ENCODE results near the gene TUBGCP4.

The TUBGCP4 gene

DNA sequence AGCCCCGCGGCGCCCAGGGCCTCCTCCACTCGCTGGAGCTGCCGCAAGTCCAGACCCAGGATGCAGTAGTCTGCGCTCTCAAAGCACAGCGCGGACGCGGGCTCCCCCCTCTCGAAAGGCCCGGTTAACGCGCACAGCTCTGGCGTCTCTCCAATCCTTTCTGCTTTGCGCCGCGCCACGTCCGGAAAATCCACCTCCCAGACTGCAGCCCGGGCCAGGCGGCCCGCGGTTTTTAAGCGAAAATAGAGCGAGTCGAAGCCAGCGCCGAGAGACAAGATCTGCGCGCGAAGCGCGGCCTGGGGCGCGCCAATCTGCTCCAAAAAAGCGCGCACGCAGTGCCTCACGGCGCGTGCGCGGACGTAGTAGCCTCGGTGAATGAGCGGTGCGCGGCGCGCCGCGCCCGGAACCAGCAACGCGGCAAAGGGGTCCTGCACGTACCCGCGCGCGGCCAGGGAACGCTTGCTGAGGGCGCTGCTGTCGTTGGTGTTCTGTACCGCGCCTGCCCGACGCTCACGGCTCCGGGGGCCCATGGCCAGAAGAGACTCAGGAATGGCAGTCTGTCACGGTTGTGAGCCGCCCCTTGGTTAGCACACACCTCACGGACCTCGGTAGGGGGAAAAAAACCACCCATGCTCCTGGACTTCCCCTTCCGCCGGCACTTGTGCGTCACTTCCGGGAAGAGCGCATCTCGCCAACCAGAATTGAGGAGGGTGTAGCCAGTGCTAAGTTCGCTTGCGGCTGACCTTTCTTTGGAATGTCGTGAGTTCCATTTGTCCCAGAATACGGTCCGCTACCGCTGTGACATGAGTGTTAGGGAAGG is 40.7 kb upstream of the TUBGCP4 start, which contains the start of gene LCMT2 (continued):
- TF ChIP-seq ZNF2 (tag by site-specific recombination; IDR thresholded peaks at IDR 0.05) (0 out of 2 replicates have a peak, but pooled peaks have one; percentile 70), ZNF510 (tag by site-specific recombination; IDR thresholded peaks at IDR 0.05; ENCODE audit: insufficient replicate concordance) (no peak), ZNF664 (tag by site-specific recombination; IDR thresholded peaks at IDR 0.05) (no peak), TRIM28 (IDR thresholded peaks at IDR 0.05; ENCODE audit: borderline replicate concordance, low read length) (peak; percentile 69; the same call in 1 of the 2 replicates), ZNF747 (tag by site-specific recombination; IDR thresholded peaks at IDR 0.05) (no peak), RBAK (tag by site-specific recombination; IDR thresholded peaks at IDR 0.05) (no peak), ZSCAN23 (tag by site-specific recombination; IDR thresholded peaks at IDR 0.05) (no peak), SP7 (tag by site-specific recombination; IDR thresholded peaks at IDR 0.05) (peak; percentile 71), ZFP69B (tag by site-specific recombination; IDR thresholded peaks at IDR 0.05) (no peak; the same call in 1 of the 2 replicates), ZNF433 (tag by site-specific recombination; IDR thresholded peaks at IDR 0.05; ENCODE audit: low read depth) (no peak), ZNF174 (tag by site-specific recombination; IDR thresholded peaks at IDR 0.05) (no peak), HOXA7 (CRISPR knock-in tag; IDR thresholded peaks at IDR 0.05; ENCODE audit: borderline replicate concordance) (no peak), ZNF791 (tag by site-specific recombination; IDR thresholded peaks at IDR 0.05) (no peak), ZNF621 (tag by site-specific recombination; IDR thresholded peaks at IDR 0.05) (no peak), ZNF670 (tag by site-specific recombination; IDR thresholded peaks at IDR 0.05; ENCODE audit: low read depth) (no peak), ZEB2 (tag by site-specific recombination; IDR thresholded peaks at IDR 0.05) (peak; percentile 65; the same call in 1 of the 2 replicates), ZNF521 (tag by site-specific recombination; IDR thresholded peaks at IDR 0.05) (no peak), ZNF416 (tag by site-specific recombination; IDR thresholded peaks at IDR 0.05) (no peak), ZNF629 (tag by site-specific recombination; IDR thresholded peaks at IDR 0.05) (peak; percentile 82), ZNF561 (tag by site-specific recombination; IDR thresholded peaks at IDR 0.05; ENCODE audit: borderline replicate concordance) (no peak; the same call in 1 of the 2 replicates), ZNF837 (tag by site-specific recombination; IDR thresholded peaks at IDR 0.05) (no peak), ZNF175 (tag by site-specific recombination; IDR thresholded peaks at IDR 0.05) (no peak), ZIC2 (tag by site-specific recombination; IDR thresholded peaks at IDR 0.05) (no peak), ZNF214 (tag by site-specific recombination; IDR thresholded peaks at IDR 0.05; ENCODE audit: borderline replicate concordance) (no peak)
- TF ChIP-seq, protein P1, sequence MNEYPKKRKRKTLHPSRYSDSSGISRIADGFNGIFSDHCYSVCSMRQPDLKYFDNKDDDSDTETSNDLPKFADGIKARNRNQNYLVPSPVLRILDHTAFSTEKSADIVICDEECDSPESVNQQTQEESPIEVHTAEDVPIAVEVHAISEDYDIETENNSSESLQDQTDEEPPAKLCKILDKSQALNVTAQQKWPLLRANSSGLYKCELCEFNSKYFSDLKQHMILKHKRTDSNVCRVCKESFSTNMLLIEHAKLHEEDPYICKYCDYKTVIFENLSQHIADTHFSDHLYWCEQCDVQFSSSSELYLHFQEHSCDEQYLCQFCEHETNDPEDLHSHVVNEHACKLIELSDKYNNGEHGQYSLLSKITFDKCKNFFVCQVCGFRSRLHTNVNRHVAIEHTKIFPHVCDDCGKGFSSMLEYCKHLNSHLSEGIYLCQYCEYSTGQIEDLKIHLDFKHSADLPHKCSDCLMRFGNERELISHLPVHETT (tag by site-specific recombination; IDR thresholded peaks at IDR 0.05) = no peak
- TF ChIP-seq, protein P2, sequence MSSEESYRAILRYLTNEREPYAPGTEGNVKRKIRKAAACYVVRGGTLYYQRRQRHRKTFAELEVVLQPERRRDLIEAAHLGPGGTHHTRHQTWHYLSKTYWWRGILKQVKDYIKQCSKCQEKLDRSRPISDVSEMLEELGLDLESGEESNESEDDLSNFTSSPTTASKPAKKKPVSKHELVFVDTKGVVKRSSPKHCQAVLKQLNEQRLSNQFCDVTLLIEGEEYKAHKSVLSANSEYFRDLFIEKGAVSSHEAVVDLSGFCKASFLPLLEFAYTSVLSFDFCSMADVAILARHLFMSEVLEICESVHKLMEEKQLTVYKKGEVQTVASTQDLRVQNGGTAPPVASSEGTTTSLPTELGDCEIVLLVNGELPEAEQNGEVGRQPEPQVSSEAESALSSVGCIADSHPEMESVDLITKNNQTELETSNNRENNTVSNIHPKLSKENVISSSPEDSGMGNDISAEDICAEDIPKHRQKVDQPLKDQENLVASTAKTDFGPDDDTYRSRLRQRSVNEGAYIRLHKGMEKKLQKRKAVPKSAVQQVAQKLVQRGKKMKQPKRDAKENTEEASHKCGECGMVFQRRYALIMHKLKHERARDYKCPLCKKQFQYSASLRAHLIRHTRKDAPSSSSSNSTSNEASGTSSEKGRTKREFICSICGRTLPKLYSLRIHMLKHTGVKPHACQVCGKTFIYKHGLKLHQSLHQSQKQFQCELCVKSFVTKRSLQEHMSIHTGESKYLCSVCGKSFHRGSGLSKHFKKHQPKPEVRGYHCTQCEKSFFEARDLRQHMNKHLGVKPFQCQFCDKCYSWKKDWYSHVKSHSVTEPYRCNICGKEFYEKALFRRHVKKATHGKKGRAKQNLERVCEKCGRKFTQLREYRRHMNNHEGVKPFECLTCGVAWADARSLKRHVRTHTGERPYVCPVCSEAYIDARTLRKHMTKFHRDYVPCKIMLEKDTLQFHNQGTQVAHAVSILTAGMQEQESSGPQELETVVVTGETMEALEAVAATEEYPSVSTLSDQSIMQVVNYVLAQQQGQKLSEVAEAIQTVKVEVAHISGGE (tag by site-specific recombination; conservative IDR thresholded peaks at IDR 0.05; ENCODE audit: low read depth) = peak; percentile 97
- TF ChIP-seq, protein P3, sequence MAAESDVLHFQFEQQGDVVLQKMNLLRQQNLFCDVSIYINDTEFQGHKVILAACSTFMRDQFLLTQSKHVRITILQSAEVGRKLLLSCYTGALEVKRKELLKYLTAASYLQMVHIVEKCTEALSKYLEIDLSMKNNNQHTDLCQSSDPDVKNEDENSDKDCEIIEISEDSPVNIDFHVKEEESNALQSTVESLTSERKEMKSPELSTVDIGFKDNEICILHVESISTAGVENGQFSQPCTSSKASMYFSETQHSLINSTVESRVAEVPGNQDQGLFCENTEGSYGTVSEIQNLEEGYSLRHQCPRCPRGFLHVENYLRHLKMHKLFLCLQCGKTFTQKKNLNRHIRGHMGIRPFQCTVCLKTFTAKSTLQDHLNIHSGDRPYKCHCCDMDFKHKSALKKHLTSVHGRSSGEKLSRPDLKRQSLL (tag by site-specific recombination; IDR thresholded peaks at IDR 0.05) = no peak
- TF ChIP-seq, protein P4, sequence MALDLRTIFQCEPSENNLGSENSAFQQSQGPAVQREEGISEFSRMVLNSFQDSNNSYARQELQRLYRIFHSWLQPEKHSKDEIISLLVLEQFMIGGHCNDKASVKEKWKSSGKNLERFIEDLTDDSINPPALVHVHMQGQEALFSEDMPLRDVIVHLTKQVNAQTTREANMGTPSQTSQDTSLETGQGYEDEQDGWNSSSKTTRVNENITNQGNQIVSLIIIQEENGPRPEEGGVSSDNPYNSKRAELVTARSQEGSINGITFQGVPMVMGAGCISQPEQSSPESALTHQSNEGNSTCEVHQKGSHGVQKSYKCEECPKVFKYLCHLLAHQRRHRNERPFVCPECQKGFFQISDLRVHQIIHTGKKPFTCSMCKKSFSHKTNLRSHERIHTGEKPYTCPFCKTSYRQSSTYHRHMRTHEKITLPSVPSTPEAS (tag by site-specific recombination; IDR thresholded peaks at IDR 0.05) = peak; percentile 8; the same call in 1 of the 2 replicates
- TF ChIP-seq, protein P5, sequence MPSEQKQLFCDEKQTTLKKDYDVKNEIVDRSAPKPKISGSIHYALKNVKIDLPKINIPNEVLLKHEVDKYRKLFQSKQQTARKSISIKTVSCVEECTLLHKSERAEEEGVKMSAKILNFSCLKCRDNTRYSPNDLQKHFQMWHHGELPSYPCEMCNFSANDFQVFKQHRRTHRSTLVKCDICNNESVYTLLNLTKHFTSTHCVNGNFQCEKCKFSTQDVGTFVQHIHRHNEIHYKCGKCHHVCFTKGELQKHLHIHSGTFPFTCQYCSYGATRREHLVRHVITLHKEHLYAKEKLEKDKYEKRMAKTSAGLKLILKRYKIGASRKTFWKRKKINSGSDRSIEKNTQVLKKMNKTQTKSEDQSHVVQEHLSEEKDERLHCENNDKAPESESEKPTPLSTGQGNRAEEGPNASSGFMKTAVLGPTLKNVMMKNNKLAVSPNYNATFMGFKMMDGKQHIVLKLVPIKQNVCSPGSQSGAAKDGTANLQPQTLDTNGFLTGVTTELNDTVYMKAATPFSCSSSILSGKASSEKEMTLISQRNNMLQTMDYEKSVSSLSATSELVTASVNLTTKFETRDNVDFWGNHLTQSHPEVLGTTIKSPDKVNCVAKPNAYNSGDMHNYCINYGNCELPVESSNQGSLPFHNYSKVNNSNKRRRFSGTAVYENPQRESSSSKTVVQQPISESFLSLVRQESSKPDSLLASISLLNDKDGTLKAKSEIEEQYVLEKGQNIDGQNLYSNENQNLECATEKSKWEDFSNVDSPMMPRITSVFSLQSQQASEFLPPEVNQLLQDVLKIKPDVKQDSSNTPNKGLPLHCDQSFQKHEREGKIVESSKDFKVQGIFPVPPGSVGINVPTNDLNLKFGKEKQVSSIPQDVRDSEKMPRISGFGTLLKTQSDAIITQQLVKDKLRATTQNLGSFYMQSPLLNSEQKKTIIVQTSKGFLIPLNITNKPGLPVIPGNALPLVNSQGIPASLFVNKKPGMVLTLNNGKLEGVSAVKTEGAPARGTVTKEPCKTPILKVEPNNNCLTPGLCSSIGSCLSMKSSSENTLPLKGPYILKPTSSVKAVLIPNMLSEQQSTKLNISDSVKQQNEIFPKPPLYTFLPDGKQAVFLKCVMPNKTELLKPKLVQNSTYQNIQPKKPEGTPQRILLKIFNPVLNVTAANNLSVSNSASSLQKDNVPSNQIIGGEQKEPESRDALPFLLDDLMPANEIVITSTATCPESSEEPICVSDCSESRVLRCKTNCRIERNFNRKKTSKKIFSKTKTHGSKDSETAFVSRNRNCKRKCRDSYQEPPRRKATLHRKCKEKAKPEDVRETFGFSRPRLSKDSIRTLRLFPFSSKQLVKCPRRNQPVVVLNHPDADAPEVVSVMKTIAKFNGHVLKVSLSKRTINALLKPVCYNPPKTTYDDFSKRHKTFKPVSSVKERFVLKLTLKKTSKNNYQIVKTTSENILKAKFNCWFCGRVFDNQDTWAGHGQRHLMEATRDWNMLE (tag by site-specific recombination; conservative IDR thresholded peaks at IDR 0.05; ENCODE audit: low read depth) = peak; percentile 96

Measured in HEK293 (cell line).